Pancreas (tissue), 10 donors: ENCODE data around the gene SGSM1. TPM values are rescaled to one million over a fixed set of nuclear protein-coding genes. Genes with fewer than 3 reads are reported as not detected.

Experiments used
- ATAC-seq, 4 donors: fragments of 200-7000 bp; cut with Tn5 transposase; one replicate each; pipeline versions ENCODE4 v1.8.0 to v1.9.1; 2020; ENCODE audit warnings: mild to moderate bottlenecking in 4 of 4, moderate library complexity in 4 of 4
- DNase-seq, 6 donors: peaks; one replicate each; pipeline ENCODE4 v3.0.0-alpha.2; 2020
- FAIRE-seq: peaks from 2 replicates; lab custom pipeline; 2012; peaks lifted over from hg19 to GRCh38; lab: Jason Lieb, UNC
- H3K27ac ChIP-seq, 4 donors: fragments of 200-600 bp; sonication (generic); 1 replicate in 3 of 4; 2 replicates in 1 of 4; pipeline versions ENCODE4 v1.5.0 to v1.8.0; 2020
- H3K27me3 ChIP-seq, 4 donors: fragments of 200-600 bp; one replicate each; pipeline ENCODE4 v1.8.0; 2021
- H3K36me3 ChIP-seq, 3 donors: fragments of 200-600 bp; sonication (generic) in 1 of 3; one replicate each; pipeline versions ENCODE4 v1.5.0 to v1.8.0; 2020 to 2021
- H3K4me1 ChIP-seq, 3 donors: fragments of 200-600 bp; one replicate each; pipeline ENCODE4 v1.8.0; 2021
- H3K4me3 ChIP-seq, 4 donors: fragments of 200-600 bp; sonication (generic) in 2 of 4; one replicate each; pipeline versions ENCODE4 v1.5.0 to v1.8.0; 2020 to 2021
- H3K9me3 ChIP-seq, 4 donors: fragments of 200-600 bp; one replicate each; pipeline ENCODE4 v1.8.0; 2021
- WGBS, 2 donors: extraction: QIAGEN DNeasy Blood & Tissue Kit; methylation state at CpG; one replicate each; pipeline ENCODE4 v1.1.7; 2013; 5-methylcytosine and 5-hydroxymethylcytosine counted together
- intact Hi-C, 3 donors: fragments of 100-400 bp; cut with DNase I; formaldehyde crosslinking; loops; one replicate each; pipeline versions ENCODE4 v1.11.1 to v1.14.2; 2022
- polyA plus RNA-seq, 2 donors: library from polyadenylated mRNA; stranded (reverse); fragments of 200-250 nt; gene quantifications; one replicate each; pipeline ENCODE4 v1.2.3, GENCODE V29; 2013
- total RNA-seq, 6 donors: library from RNA; stranded (reverse); fragmentation: NEBNext Ultra II Directional in 4 of 6; extraction: Animal tissue kit (Norgen Biotek cat#: 25700) in 4 of 6; gene quantifications; one replicate each; pipeline versions ENCODE4 v1.2.1 to v1.2.4, GENCODE V29; 2021 to 2023
- TF ChIP-seq, protein P1 (sequence below), 4 donors: fragments of 200-600 bp; sonication (generic) in 3 of 4; IDR thresholded peaks; one replicate each; pipeline versions ENCODE4 v1.5.0 to v1.8.0; 2021; ENCODE audit warnings: antibody characterized with exemption in 4 of 4
- donor health status: healthy with polysubstance abuse.
- donor health status: DM: no; HTN: no; CAD: no; lungs with moderate emphysema.
- donor health status: DM: no; HTN: no; CAD: no.
- donor health status: control.
- donor health status: control.
- donor health status: Bipolar disorder and iron deficiency.
- donor health status: DM: yes; HTN: yes; CAD: no.
- donor health status: DM: no; HTN: no; CAD: no.
- donor health status: DM: no; HTN: no; CAD: no.
- donor health status: DM: yes; HTN: yes; CAD: no.

Gene SGSM1
- total and polyA plus RNA-seq, 8 donors = 1.6 to 5.1 (median 2.5) TPM

GRCh38 chr22:24961217-24961844 lies 155.3 kb downstream of the SGSM1 start:
- TF ChIP-seq, protein P1, sequence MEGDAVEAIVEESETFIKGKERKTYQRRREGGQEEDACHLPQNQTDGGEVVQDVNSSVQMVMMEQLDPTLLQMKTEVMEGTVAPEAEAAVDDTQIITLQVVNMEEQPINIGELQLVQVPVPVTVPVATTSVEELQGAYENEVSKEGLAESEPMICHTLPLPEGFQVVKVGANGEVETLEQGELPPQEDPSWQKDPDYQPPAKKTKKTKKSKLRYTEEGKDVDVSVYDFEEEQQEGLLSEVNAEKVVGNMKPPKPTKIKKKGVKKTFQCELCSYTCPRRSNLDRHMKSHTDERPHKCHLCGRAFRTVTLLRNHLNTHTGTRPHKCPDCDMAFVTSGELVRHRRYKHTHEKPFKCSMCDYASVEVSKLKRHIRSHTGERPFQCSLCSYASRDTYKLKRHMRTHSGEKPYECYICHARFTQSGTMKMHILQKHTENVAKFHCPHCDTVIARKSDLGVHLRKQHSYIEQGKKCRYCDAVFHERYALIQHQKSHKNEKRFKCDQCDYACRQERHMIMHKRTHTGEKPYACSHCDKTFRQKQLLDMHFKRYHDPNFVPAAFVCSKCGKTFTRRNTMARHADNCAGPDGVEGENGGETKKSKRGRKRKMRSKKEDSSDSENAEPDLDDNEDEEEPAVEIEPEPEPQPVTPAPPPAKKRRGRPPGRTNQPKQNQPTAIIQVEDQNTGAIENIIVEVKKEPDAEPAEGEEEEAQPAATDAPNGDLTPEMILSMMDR (IDR thresholded peaks at IDR 0.05) = no peak
- no peak overlapping the region for H3K27ac ChIP-seq
- FAIRE-seq = no peak

DNA sequence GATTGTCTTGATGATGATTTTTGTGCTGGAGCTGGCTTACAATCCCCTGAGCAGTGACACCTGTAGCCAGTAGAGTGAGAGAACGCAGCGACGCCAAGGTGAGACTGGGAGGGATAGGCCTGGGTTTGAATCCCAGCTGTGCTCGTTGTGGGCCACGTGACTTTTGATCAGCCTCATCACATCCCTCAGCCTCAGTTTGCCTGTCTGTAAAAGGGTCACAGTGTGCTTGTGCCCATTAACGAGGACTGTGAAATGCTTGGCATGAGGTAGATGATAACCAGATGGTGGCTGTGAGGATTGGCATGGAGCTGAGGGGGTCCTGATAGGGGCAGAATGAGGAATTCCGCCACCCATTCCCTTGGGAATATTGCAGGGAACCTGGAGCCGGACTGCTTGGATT lies 156.1 kb downstream of the SGSM1 start:
- FAIRE-seq (no peak), DNase-seq (no peak)
- TF ChIP-seq, protein P1 (IDR thresholded peaks at IDR 0.05) = no peak

More at GRCh38 chr22:24961217-24961844, 155.3 kb downstream of the SGSM1 start:
- no peaks in the 10 kb centered on the region for H3K36me3 ChIP-seq
- no peak for ATAC-seq
- no peaks in the 10 kb centered on the region for H3K9me3 ChIP-seq
- no peaks in the 10 kb centered on the region for H3K27me3 ChIP-seq
- H3K4me3 ChIP-seq = no peak overlapping the region
- intact Hi-C loops = no loop called here
- peaks cover 8 to 12% (median 9%) of the 10 kb centered on the region in 3 donors for H3K4me1 ChIP-seq
- DNase-seq = no peak
- 79 to 85% methylated on average over 11 of the region's 11 CpGs for WGBS, 2 donors

DNA sequence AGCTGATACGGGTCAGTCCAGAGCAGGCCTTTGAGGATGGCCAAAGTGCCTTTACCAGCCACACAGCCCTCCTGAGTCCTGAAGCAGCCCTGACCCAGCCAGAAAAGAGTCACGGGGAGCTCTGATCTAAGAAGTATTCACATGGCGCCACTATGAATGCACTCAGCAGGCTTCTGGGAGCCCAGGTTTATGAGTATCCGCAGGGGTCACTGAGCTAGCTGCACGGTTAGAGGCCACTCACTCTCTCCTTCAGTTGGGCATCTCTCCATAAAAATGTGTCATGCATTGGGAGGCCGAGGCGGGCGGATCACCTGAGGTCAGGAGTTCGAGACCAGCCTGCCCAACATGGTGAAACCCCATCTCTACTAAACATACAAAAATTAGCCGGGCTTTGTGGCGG lies 156.8 kb downstream of the SGSM1 start:
- DNase-seq (no peak), ATAC-seq (no peak), FAIRE-seq (no peak)
- 95 to 97% methylated on average over 11 of the region's 11 CpGs for WGBS, 2 donors
- Histone ChIP-seq H3K4me1 (peaks cover 17 to 18% (median 17%) of the 10 kb centered on the region in 3 donors), H3K27me3 (no peaks in the 10 kb centered on the region), H3K36me3 (no peaks in the 10 kb centered on the region), H3K4me3 (no peak overlapping the region), H3K27ac (no peak overlapping the region), H3K9me3 (no peaks in the 10 kb centered on the region)
- TF ChIP-seq, protein P1 (IDR thresholded peaks at IDR 0.05) = no peak
- intact Hi-C loops = no loop called here

More for the DNA sequence above, 156.1 kb downstream of the SGSM1 start:
- Histone ChIP-seq H3K4me1 (peaks cover 15 to 17% (median 15%) of the 10 kb centered on the region in 3 donors), H3K27ac (no peak overlapping the region), H3K36me3 (no peaks in the 10 kb centered on the region), H3K27me3 (no peaks in the 10 kb centered on the region), H3K4me3 (no peak overlapping the region), H3K9me3 (no peaks in the 10 kb centered on the region)
- intact Hi-C loops = no loop called here
- no peak for ATAC-seq
- WGBS, 2 donors = 92 to 94% methylated on average over 8 of the region's 8 CpGs

GRCh38 chr22:24964441-24964840 lies 158.4 kb downstream of the SGSM1 start:
- Histone ChIP-seq H3K27me3 (no peaks in the 10 kb centered on the region), H3K36me3 (no peaks in the 10 kb centered on the region), H3K9me3 (no peaks in the 10 kb centered on the region), H3K27ac (no peak overlapping the region), H3K4me1 (peaks cover 17 to 22% (median 18%) of the 10 kb centered on the region in 3 donors), H3K4me3 (no peak overlapping the region)
- intact Hi-C loops = no loop called here
- FAIRE-seq (no peak), DNase-seq (no peak), ATAC-seq (no peak)
- WGBS, 2 donors = 89 to 95% methylated on average over 3 of the region's 3 CpGs
- TF ChIP-seq, protein P1 (IDR thresholded peaks at IDR 0.05) = no peak
